Calu3 (cell line): ENCODE measurements around the gene HSD17B11. TPM values are rescaled to one million over a fixed set of nuclear protein-coding genes. Genes with fewer than 3 reads are reported as not detected.
A peak's percentile ranks its signal among the peaks of the same experiment; 100 is the strongest.

Experiments used
- BruUV-seq: library from RNA; stranded (reverse); fragments of 400-500 nt; replicated peaks from 2 replicates; lab custom pipeline; 2021; lab: Mats Ljungman, UMichigan
- CTCF ChIA-PET: fragments of 300-600 bp; sonication (Branson Sonifier 250); formaldehyde crosslinking; loops from one replicate; lab custom pipeline; 2022; ENCODE audit warnings: antibody characterized with exemption; lab: Charles Lee
- DNase-seq: peaks from one replicate; pipeline ENCODE4 v3.0.0; 2022
- H3K27ac Mint-ChIP-seq: one replicate; pipeline ENCODE4 v1.8.0; 2022; ENCODE audit warnings: mixed read lengths; ENCODE audit not compliant: unreplicated experiment
- H3K27me3 Mint-ChIP-seq: one replicate; pipeline ENCODE4 v1.8.0; 2022; ENCODE audit warnings: mixed read lengths; ENCODE audit not compliant: unreplicated experiment
- H3K36me3 Mint-ChIP-seq: one replicate; pipeline ENCODE4 v1.8.0; 2022; ENCODE audit warnings: mild to moderate bottlenecking, moderate library complexity, mixed read lengths; ENCODE audit not compliant: insufficient read depth, unreplicated experiment
- H3K4me1 Mint-ChIP-seq: one replicate; pipeline ENCODE4 v1.8.0; 2022; ENCODE audit warnings: mild to moderate bottlenecking, low read depth, mixed read lengths; ENCODE audit not compliant: unreplicated experiment
- H3K4me3 Mint-ChIP-seq: one replicate; pipeline ENCODE4 v1.8.0; 2022; ENCODE audit warnings: mild to moderate bottlenecking, low read depth, moderate library complexity, mixed read lengths; ENCODE audit not compliant: unreplicated experiment
- H3K9me3 Mint-ChIP-seq: one replicate; pipeline ENCODE4 v1.8.0; 2022; ENCODE audit warnings: low read depth, mixed read lengths; ENCODE audit not compliant: unreplicated experiment
- intact Hi-C: fragments of 100-400 bp; cut with micrococcal nuclease; formaldehyde crosslinking; loops from one replicate; pipeline ENCODE4 v1.10.0; 2022; ENCODE audit not compliant: unreplicated experiment
- total RNA-seq: library from RNA; stranded (reverse); gene quantifications from 2 replicates; pipeline ENCODE4 v1.2.3, GENCODE V29; 2022
- TF ChIP-seq, protein P1 (sequence below): fragments of 200-600 bp; IDR thresholded peaks from one replicate; pipeline ENCODE4 v1.8.0; 2022; ENCODE audit warnings: antibody characterized with exemption; ENCODE audit not compliant: unreplicated experiment

The HSD17B11 gene
- total RNA-seq, 1 experiment from 2014 or later = 50.5 TPM

DNA sequence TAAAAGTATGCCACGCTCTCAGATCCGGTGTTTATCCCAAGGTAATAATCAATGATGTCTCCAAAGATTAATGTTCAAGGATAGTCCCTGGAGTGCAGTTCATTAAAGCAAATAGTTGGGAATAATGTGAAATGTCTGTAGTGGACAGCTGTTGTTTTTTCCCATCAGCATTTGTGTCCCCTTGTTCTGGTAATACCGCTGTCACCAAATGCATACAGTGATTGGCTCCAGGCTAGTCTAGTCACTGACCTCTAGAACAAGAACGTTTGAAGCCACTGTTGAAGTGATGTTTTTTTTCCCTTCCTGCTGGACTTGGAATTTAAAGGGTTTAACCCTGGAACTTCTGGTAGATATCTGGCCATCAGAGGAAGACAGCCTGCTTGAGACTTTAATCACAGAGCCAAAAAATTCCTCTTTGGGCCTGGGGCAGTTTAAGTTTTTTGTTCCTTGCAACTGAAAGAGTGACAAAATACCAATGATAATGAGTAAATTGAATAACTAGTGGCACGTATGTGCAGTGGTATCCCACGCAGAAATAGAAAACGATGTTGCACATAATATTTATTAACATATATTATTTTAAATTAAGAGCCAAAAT, 30.6 kb downstream of the HSD17B11 start:
- intact Hi-C loops = no loop called here
- Mint-ChIP-seq H3K36me3 (peaks cover 7% of the 10 kb centered on the region), H3K9me3 (no peaks in the 10 kb centered on the region), H3K27ac (no peak overlapping the region), H3K4me1 (no peaks in the 10 kb centered on the region), H3K27me3 (no peaks in the 10 kb centered on the region), H3K4me3 (no peak overlapping the region)
- CTCF ChIA-PET = no interaction called here
- TF ChIP-seq, protein P1, sequence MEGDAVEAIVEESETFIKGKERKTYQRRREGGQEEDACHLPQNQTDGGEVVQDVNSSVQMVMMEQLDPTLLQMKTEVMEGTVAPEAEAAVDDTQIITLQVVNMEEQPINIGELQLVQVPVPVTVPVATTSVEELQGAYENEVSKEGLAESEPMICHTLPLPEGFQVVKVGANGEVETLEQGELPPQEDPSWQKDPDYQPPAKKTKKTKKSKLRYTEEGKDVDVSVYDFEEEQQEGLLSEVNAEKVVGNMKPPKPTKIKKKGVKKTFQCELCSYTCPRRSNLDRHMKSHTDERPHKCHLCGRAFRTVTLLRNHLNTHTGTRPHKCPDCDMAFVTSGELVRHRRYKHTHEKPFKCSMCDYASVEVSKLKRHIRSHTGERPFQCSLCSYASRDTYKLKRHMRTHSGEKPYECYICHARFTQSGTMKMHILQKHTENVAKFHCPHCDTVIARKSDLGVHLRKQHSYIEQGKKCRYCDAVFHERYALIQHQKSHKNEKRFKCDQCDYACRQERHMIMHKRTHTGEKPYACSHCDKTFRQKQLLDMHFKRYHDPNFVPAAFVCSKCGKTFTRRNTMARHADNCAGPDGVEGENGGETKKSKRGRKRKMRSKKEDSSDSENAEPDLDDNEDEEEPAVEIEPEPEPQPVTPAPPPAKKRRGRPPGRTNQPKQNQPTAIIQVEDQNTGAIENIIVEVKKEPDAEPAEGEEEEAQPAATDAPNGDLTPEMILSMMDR = no peak
- BruUV-seq = no TSS peak
- DNase-seq = no peak

DNA sequence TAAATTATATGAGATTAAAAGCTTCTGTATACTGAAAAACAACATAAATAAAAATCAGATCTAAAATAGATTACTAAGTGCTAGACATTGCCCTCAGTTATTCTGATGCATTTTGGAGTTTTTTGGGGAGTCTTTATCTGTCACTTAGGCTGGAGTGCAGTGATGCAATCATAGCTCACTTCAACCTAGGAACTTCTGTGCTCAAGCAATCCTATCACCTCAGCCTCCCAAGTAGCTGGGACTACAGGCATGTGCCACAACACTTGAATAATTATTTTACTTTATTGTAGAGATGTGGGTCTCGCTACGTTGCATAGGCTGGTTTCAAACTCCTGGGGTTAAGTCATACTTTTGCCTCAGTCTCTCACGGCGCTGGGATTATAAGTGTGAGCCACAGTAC, 31.7 kb downstream of the HSD17B11 start:
- Mint-ChIP-seq H3K9me3 (no peaks in the 10 kb centered on the region), H3K36me3 (peaks cover 10% of the 10 kb centered on the region), H3K27ac (no peak overlapping the region), H3K27me3 (no peaks in the 10 kb centered on the region), H3K4me1 (no peaks in the 10 kb centered on the region), H3K4me3 (no peak overlapping the region)
- DNase-seq = no peak
- intact Hi-C loops = no loop called here
- no TSS peak for BruUV-seq
- TF ChIP-seq, protein P1 = no peak
- CTCF ChIA-PET = interaction anchor here (0.6 kb wide), 1 partner anchor 21 kb away, joined by 5 read pairs; no protein-coding TSS in a partner anchor

DNA sequence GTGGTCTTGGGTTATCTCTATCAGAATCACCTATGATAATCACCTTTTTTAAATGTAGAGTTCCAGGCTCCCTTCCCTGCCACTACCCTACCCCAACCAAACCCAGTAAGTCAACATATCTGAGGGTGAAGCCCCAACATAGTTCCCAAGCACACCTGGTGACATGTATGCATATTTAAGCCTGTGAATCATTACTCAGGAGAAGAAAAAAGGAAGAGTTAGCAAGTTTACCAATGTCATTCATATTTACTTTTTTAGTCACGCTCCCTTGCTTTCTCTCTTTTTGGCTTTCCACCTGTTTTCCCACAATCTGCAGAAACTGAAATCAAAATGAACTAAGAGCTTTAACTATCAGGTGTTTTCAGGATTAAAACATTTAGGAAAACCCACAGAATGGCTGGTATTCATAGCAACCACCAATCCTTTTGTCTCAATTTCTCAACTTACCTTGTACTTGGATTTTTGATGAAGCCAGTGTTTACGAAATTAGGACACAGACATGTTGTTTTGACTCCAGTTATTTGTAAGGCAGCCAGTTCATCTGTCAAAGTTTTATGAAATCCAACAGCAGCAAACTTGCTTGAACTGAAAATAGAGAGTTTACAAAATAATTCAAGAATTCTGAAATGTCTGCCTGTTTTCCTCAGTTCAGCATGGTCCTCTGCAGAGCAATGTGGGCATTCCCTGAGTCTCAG, 34.0 kb downstream of the HSD17B11 start:
- CTCF ChIA-PET = no interaction called here

DNA sequence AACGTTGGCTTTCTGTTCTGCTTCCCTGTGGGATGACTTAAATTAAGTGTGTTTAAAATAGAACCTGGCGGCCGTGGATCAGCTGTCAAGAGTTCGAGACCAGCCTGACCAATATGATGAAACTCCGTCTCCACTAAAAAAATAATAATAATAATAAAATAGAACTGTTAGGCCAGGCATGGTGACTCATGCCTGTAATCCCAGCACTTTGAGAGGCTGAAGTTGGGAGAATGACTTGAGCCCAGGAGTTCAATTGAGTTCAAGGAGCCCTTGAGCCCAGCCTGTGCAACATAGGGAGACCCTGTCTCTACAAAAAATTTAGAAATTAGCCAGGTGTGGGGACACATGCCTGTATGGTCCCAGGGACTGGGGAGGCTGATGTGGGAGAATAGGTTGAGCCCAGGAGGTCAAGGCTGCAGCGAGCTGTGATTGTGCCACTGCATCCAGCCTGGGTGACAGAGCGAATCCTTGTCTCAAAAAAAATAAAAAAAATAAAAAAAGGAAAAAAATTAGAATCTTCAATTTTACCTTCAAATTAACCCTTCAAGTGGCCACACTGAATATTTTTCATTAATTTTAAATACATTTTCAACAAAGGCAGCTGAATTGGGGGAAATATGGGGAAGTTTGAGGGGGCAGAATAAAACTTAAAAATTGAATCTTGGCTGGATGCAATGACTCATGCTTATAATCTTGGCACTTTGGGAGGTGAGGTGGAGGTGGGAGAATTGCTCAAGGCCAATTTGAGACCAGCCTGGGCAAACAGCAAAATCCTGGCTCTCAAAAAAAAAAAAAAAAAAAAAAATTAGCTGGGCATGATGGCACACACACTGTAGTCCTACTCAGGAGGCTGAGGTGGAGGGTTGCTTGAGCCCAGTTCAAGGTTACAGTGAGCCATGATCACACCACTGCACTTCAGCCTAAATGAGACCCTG, 36.6 kb downstream of the HSD17B11 start:
- no peak overlapping the region for H3K4me3 Mint-ChIP-seq
- H3K27me3 Mint-ChIP-seq = no peaks in the 10 kb centered on the region
- DNase-seq = no peak
- intact Hi-C loops = no loop called here
- CTCF ChIA-PET = no interaction called here
- TF ChIP-seq, protein P1 = no peak
- H3K9me3 Mint-ChIP-seq = no peaks in the 10 kb centered on the region
- TSS peak; percentile 9 for BruUV-seq
- no peak overlapping the region for H3K27ac Mint-ChIP-seq
- peaks cover 9% of the 10 kb centered on the region for H3K36me3 Mint-ChIP-seq
- no peaks in the 10 kb centered on the region for H3K4me1 Mint-ChIP-seq

More for the DNA sequence above, 34.0 kb downstream of the HSD17B11 start:
- Mint-ChIP-seq H3K27me3 (no peaks in the 10 kb centered on the region), H3K9me3 (no peaks in the 10 kb centered on the region), H3K4me3 (no peak overlapping the region), H3K27ac (no peak overlapping the region), H3K4me1 (no peaks in the 10 kb centered on the region), H3K36me3 (peaks cover 9% of the 10 kb centered on the region)
- DNase-seq = no peak
- BruUV-seq = no TSS peak
- TF ChIP-seq, protein P1 = no peak
- intact Hi-C loops = no loop called here
